NB4 (cell line): ENCODE data around the gene RERE.

Source experiments
- DNase-seq: peaks from one replicate; pipeline ENCODE4 v3.0.0; 2010; ENCODE audit warnings: low read depth
- H3K4me3 ChIP-seq: one replicate; pipeline ENCODE4 v1.5.1; 2011; ENCODE audit warnings: mild to moderate bottlenecking, low read depth, low read length, moderate library complexity
- CTCF ChIP-seq: IDR thresholded peaks from one replicate; pipeline ENCODE4 v1.5.1; 2012; ENCODE audit warnings: low read depth, low read length
- MAX ChIP-seq: IDR thresholded peaks from 2 replicates; pipeline ENCODE4 v1.6.1; 2011; ENCODE audit warnings: low read depth, low read length
- MYC ChIP-seq: IDR thresholded peaks from 2 replicates; pipeline ENCODE4 v1.6.1; 2011; ENCODE audit warnings: low read depth, low read length
- POLR2A ChIP-seq: IDR thresholded peaks from 2 replicates; pipeline ENCODE4 v1.6.1; 2011; ENCODE audit warnings: mild to moderate bottlenecking; ENCODE audit not compliant: insufficient read length; ENCODE audit errors: extremely low read depth

The RERE gene

GRCh38 chr1:8377271-8377981 lies 440.0 kb downstream of the RERE start:
- no peak overlapping the region for H3K4me3 ChIP-seq
- TF ChIP-seq CTCF = no peak

GRCh38 chr1:8376358-8376840 lies 441.0 kb downstream of the RERE start:
- TF ChIP-seq POLR2A (no peak), CTCF (no peak), MAX (no peak), MYC (no peak)
- DNase-seq = no peak
- H3K4me3 ChIP-seq = no peak overlapping the region

More at GRCh38 chr1:8377271-8377981, 440.0 kb downstream of the RERE start:
- no peak for DNase-seq

- TF ChIP-seq POLR2A (no peak), CTCF (peak; percentile 30), MYC (no peak), MAX (no peak)
- no peak overlapping the region for H3K4me3 ChIP-seq
- DNase-seq = peak; percentile 45
Observed at GRCh38 chr1:8374812-8375211, 442.6 kb downstream of the RERE start.

GRCh38 chr1:8374356-8374755 lies 443.1 kb downstream of the RERE start:
- TF ChIP-seq MYC = no peak
- TF ChIP-seq CTCF = no peak
- no peak overlapping the region for H3K4me3 ChIP-seq

GRCh38 chr1:8373581-8374241 lies 443.7 kb downstream of the RERE start:
- no peak for TF ChIP-seq CTCF
- TF ChIP-seq MAX = no peak
- TF ChIP-seq POLR2A = no peak
- no peak for TF ChIP-seq MYC
- no peak overlapping the region for H3K4me3 ChIP-seq
- no peak for DNase-seq

More at GRCh38 chr1:8374356-8374755, 443.1 kb downstream of the RERE start:
- DNase-seq = no peak

GRCh38 chr1:8373125-8373524 lies 444.3 kb downstream of the RERE start:
- no peak for TF ChIP-seq POLR2A
- no peak for TF ChIP-seq MAX
- TF ChIP-seq CTCF = no peak
- TF ChIP-seq MYC = no peak
- no peak overlapping the region for H3K4me3 ChIP-seq
- DNase-seq = no peak
